ENCODE results near the gene STX18. TPM values are rescaled to one million over a fixed set of nuclear protein-coding genes. Genes with fewer than 3 reads are reported as not detected.

The STX18 gene
- polyA plus RNA-seq, 3 donors: 12.4 to 18.0 (median 14.5) TPM

DNA sequence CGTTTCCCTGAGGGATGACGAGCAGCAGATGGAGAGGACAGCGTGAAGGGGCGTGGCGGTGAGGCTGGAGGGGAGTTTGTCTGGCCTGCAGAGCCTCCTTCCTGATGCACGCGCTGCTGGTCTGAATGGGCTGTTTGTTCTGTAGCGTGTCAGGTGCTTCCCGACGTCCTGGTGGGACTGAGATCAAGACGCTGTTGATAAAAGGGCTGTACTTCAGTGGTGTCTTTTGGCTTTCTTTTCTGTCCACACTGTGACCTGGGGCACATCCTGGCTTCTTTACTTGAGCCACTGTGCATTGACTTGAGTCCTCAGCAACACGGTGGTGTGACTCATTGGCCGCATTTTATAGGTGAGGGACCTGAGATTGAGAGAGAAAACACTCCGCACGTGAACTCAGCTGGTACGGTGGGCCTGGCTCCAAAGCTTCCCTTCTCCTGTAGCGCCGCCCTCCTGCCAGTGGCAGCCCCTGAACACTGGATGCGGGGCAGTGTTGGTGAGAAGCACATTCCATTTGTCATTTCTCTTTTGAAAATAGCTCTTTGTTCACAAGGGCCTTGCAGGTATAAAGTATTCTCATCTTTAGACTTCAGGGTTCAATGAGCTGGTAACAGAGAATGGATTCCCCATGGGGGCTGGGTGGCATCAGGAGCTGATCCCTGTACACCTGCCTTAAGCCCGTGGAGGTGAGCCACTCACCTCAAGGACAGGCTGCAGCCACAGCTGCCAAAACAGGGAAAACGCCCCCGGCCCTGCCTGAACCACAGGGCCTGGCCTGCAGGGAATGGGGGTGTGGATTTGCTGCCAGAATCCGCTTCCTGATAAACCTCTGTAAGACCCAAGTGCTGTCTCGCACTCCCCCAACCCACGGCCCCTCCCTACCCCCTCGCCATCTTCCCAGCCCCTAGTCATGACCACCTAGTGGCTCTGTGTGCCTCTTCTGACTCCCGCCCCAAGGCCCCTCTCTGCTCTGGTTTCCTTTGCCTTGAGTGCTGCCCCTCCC, 125.7 kb downstream of the STX18 start:
- no peak overlapping the region for H3K27ac ChIP-seq (ENCODE audit: low read depth, low read length)
- 90 to 95% (median 91%) methylated on average over 27 of the region's 27 CpGs for WGBS, 3 donors

DNA sequence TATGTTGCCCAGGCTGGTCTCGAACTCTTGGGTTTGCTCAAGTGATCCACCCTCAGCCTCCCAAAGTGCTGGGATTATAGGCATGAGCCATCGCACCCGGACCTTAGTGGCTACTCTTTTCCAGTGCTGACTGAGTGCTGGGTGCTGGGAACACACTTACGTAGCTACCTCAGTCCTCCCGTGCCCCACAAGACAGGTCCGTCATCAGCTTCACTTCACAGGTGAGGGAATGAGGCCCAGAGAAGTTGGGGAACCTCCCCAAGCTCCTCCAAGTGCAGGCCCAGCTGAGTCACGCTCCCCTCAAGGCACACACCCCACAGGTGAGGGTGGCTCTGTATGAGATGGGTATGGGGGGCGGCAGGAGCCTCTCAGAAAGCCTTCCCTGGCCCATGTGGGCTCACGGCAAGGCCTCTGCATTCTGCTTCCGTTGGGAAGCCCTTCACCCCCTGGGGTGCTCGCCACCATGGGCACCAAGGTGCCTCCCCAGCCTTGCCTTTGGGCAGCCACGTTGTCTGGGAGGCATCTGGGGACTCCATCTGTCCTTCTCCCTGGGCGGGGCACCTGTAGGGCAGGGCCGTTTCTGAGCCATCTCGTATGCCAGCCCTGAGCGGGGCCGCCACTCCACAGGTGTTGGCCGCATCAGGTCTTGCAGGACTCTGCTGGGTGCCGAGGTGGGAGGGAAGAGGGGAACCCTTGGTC, 126.6 kb downstream of the STX18 start:
- no peak overlapping the region for H3K27ac ChIP-seq (ENCODE audit: low read depth, low read length)
- WGBS, 3 donors: 94 to 98% (median 96%) methylated on average over 19 of the region's 19 CpGs

DNA sequence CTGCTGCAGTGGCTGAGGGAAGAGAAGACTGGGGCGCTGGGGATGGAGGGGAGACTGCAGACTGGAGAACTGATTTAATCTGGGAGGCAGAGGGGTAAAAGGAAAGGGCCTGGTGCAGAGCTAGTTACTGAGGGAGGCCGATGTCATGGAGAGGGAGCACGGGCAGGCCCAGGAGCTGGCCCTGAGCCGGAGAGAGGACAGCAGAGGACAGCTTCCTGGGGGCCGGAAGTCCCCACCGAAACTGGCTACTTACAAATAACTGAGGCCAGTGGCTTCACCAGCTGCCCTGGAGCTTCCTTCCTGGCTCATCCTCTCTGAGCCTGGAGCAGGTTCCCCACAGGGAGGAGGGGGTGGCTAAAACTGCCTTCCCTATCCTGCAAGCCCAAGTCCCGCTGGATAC, 128.0 kb downstream of the STX18 start:
- WGBS, 3 donors: 76 to 94% (median 86%) methylated on average over 6 to 7 of the region's 7 CpGs
- no peak overlapping the region for H3K27ac ChIP-seq (ENCODE audit: low read depth, low read length)

DNA sequence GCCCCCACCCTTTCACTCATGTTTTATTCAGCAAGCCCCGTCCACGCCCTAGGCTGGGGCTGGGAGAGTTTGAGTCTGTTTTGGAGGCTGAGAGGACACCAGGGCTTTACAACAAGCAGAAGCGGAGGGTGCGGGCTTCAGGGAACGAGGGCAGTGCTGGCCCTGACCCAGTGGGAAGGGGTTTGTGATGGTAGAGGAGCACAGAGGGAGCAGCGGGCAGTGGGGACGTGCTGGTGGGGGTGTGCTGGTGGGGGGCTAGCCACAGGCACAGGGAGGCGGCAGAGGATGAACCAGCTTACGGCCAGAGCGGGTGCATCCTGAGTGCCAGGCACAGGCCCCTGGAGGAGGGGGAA, 128.5 kb downstream of the STX18 start:
- no peak overlapping the region for H3K27ac ChIP-seq (ENCODE audit: low read depth, low read length)
- 79 to 91% (median 83%) methylated on average over 10 of the region's 10 CpGs for WGBS, 3 donors

DNA sequence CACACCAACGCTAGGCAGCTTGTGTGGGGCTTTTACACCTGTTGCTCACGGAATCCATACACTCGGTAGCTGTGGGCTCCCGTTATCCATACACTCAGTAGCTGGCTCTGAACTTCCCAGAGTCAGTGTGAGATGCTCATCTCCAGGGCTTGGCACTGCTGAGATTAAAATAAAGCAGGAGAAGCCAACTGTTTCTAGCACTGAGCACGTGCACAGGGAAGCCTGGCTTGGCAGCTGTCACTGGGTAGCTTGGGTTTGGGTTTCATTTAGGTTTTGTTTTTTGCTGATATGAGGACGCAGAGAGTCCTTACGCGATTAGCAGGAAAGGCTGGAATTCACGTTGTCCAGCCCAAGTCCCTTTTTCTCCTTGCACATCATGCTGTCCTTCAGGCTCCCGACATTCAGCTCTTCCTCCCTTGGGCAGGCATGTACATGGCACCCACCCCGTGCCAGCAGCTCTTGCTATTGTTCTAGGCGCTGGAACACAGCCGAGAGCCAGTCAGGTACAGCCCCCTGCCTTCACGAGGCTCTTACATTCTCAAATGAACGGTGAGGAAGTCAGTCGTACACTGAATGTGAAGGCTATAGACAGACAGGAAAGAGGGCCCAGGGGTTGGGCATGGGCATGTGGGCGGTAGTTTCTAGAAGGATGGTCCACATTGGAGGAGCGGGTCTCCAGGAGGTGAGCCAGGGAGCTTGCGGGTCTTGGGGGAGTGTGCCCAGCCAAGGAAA, 129.0 kb downstream of the STX18 start:
- H3K27ac ChIP-seq (ENCODE audit: low read depth, low read length): no peak overlapping the region
- 72 to 79% (median 78%) methylated on average over 19 of the region's 19 CpGs for WGBS, 3 donors

DNA sequence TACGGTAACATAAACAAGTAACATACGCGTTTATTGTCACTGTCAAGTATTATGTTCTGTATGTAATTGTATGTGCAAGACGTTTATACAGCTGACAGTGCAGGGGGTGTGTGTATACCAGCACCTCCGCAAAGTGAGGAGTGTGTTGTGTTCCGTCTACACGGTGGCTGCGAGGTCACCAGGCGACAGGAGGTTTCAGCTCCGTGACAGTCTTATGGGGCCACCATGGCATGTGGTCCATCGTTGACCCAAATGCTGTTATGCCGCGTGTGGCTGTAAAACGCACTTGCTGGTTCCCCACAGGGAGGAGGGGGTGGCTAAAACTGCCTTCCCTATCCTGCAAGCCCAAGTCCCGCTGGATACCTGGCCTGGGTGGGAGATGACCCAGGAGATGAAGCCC, 129.9 kb downstream of the STX18 start:
- no peak overlapping the region for H3K27ac ChIP-seq (ENCODE audit: low read depth, low read length)
- 85 to 91% (median 89%) methylated on average over 14 to 15 of the region's 15 CpGs for WGBS, 3 donors

DNA sequence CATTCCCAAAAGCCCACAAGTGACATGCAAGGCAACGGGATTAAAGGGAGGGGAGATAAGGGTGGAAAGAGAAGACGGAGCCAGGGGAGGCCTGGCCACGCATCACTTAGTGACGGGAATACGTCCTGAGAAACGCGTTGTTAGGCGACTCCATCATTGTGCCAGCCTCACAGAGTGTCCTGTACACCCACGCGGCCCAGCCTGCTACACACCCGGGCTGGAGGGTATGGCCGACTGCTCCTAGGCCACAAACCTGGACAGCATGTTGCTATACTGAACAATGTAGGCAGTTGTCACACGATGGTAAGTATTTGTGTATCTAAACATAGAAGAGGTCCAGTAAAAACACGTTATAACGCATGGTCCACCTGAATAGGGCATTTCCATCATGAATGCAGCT, 131.6 kb downstream of the STX18 start:
- no peak overlapping the region for H3K27ac ChIP-seq (ENCODE audit: low read depth, low read length)
- 83 to 87% (median 86%) methylated on average over 15 of the region's 15 CpGs for WGBS, 3 donors

DNA sequence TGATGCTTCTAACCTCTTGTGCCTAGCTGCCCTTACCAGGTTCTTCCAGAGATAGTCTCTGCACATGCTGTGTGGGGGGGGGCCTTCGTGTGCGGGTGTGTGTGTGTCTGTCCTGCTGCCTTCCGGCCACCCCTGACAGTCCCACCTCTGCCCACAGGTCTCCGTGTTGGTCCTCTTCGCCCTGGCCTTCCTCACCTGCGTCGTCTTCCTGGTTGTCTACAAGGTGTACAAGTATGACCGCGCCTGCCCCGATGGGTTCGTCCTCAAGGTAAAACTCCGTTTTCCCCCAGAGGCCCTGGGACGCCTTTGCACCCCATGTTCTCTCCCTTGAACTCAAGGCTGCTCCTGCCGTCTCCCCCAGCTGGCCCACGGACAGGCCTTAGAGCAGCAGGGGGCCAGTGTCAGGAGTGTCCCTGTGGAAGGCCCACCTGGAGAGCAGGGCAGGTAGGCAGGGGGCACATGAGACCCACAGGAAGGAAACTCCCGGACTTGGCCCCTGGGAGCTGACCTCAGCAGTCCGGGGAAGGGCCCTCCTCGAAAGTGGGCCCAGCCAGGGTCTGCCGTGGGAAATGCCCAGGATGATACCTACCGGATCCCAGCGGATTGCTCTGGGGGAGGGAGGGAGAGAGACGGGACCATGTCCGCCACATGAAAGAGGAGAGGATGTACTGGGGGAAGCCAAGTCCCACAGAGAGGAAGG, 132.3 kb downstream of the STX18 start:
- WGBS, 3 donors: 82 to 85% (median 84%) methylated on average over 20 to 23 of the region's 23 CpGs
- H3K27ac ChIP-seq (ENCODE audit: low read depth, low read length): no peak overlapping the region

DNA sequence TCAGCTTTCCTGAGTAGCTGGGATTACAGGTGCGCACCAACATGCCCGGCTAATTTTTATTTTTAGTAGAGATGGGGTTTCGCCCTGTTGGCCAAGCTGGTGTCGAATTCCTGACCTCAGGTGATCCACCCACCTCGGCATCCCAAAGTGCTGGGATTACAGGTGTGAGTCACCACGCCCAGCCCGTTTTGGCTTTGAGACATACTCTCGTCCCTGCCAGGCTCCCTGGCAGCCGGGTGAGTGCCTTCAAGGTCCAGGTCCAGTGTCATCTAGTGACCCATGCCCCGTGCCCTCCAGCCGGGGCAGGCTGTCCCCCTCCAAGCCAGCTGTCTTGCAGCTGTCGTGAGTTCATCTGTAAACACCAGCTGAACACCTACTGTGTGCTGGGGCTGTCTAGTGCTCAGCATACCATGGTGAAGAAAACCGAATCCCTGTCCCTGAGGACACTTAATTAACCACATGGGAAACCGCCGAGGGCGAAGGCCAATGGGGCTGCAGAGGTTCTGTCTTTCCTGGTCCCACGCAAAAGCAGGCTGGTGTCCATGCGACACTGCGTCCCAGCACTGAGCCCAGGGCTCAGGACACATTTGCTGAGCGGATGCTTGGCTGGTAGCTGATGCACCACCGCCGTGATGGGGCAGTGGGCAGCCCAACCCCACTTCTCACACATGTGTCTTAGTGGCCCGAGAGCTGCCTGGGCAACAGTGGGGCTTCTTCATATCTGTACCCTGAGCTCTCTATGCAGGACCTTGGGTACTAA, 133.1 kb downstream of the STX18 start:
- no peak overlapping the region for H3K27ac ChIP-seq (ENCODE audit: low read depth, low read length)
- 74 to 77% (median 74%) methylated on average over 23 of the region's 23 CpGs for WGBS, 3 donors

DNA sequence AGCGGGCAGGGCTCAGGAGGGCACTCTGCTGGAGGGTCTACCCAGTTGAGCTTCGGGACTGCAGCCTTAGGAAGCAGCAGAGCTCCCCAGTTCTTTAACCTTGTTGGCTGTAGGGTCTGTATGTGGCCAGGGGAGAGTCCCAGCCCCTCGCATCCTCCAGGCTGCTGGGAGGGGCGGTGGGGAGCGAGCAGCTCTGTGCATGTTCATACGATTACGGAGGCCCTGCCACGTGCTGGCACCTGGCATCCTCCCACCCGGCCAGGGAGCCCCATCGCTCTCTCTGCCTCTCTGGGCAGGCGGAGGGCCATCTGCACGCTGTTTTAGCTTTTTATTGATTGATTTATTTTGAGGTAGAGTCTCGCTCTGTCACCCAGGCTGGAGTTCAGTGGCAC, 133.7 kb downstream of the STX18 start:
- 55 to 72% (median 65%) methylated on average over 13 of the region's 13 CpGs for WGBS, 3 donors
- no peak overlapping the region for H3K27ac ChIP-seq (ENCODE audit: low read depth, low read length)

DNA sequence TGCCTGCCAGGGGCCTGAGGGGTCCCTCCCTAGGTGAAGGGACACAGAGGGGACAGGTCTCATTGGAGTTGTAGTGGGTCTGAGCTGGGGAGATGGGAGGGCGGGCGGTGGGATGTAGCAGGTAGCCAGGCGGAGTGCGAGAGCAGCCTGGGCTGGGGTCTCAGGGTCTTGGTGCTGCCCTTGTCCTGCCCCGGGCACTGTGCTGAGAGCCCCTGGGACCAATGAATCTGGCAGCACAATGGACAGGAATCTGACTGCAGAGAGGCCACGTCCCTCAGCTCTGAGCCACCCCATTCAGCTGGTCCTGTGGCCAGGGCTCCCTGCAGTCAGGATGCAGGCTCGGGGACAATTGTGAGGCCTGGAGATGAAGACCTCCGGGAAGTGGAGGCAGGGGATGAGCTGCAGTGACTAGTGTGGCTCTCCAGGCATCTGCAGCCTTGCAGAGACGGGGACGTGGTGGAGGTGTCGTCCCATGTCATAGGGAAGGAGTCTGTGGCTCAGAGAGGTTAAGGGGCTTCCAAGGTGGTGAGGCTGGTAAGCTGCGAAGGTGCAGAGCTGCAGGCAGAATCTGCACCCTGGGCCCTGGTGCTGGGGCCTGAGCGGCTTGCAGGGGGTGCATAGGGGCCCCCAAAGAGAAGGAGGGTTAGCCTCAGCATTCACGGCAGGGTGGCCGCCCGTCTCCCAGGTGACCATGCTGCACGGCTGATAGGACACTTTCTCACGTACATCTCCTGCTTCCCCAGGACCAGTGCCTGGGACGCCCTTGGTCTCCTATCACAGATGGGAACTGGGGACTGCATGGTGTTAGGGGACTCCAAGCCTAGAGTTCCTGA, 134.3 kb downstream of the STX18 start:
- H3K27ac ChIP-seq (ENCODE audit: low read depth, low read length): no peak overlapping the region
- WGBS, 3 donors: 73 to 79% (median 75%) methylated on average over 18 to 19 of the region's 19 CpGs

DNA sequence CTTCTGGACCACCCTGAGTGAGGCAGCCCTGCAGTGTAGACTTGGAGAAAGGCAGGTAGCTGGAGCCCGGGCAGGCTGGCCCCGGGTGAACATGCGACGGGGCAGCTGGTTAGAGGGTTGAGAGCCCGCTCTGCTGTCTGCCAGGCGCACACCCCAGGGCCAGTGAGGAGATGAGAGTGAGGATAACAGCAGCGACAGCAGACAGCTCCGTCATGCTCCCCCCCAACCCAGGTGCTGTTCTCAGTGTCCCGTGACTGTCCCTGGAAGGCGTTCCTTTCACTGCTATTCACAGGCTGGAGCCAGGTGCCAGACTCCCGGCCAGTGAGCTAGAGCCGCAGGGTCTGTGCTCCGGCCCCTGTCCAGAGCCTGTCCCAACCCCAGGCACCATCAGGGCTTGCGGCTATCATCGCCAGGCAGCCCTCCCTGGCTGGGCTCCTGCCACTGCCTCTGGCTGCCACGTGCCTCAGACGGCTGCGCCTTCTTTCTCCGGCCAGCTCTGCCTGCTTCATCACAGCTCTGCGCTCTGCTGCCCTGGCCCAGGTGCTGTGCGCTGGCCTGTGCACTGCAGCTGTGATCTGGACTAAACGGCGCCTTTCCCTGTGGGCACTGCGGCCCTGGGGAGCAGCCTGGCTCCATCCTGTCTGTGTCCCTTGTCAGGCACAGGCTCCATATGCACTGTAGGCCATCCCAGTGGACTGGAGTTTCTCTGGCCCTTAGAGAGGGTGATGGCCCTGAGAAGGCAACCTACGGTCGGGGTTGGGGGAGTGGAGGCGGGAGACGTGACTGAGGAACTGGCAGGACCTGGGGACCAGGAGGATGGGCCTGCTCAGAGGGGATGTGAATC, 135.2 kb downstream of the STX18 start:
- WGBS, 3 donors: 65 to 81% (median 77%) methylated on average over 28 of the region's 28 CpGs
- H3K27ac ChIP-seq (ENCODE audit: low read depth, low read length): no peak overlapping the region

DNA sequence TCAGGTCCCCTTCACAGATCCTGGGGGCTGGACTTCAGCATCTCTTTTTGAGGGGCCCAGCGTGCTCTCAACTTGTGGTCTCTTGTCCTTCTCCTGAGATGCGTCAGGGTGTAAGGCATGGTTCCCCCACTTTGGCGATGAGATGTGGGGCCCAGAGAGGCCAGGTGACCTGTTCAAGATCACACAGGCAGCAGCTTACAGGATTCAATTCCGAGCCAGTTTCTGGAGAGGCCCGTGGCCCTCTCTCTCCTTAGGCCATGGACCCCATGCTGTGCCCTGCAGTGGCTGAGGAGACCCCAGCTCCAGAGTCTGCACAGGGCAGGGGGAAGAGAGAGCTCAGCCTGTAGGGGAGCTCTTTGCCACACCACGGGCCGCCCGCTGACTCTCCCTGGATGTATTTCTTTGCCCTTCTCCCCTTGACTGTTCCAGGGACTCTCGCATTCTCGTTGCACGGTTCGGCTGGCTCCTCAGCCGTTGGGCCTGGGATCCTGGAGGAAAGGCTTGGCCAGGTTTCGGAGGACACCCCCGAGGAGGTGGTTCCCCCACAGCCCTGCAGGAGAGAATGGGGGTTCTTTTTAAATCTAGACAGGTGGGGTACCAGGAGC, 136.4 kb downstream of the STX18 start:
- no peak overlapping the region for H3K27ac ChIP-seq (ENCODE audit: low read depth, low read length)
- 75 to 88% (median 88%) methylated on average over 14 to 15 of the region's 15 CpGs for WGBS, 3 donors

DNA sequence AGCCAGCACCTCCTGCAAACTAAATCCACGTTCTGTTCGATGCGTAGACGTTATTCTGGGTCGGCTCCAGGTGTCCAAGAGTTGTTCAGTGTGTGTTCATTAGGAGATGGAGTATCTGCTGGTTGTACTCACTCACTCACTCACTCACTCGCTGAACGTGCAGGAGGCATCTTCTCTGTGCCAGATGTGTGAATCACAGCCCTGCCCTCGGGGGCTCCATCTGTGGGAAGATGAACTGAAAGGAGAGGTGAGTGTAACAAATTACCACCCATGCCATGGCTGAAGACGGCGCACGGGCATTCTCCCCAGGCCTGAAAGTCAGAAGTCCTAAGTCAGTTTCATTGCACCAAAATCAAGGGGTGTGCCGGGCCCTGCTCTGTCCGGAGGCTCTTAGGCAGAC, 138.9 kb downstream of the STX18 start:
- WGBS, 3 donors: 65 to 71% (median 68%) methylated on average over 13 of the region's 13 CpGs
- no peak overlapping the region for H3K27ac ChIP-seq (ENCODE audit: low read depth, low read length)

DNA sequence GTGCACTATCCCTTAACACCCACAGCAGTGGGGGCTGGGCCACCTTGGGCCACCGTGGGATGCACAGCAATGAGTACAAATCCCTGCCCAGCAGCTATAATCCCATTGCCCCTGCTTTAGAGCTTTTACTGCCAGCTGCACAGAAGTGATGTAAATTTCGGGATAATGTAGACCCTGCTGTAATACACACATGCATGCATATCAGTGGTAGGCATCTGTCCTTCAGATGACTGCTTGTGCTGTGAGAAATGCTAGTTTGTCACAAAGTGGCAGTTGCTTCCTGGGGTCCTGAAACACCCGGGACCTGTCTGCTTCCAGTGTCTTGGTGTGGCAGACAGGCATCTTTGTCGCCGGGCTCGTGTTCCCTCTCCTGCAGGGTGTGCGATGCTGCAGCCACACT, 140.8 kb downstream of the STX18 start:
- no peak overlapping the region for H3K27ac ChIP-seq (ENCODE audit: low read depth, low read length)
- WGBS, 3 donors: 68 to 74% (median 71%) methylated on average over 7 of the region's 7 CpGs

DNA sequence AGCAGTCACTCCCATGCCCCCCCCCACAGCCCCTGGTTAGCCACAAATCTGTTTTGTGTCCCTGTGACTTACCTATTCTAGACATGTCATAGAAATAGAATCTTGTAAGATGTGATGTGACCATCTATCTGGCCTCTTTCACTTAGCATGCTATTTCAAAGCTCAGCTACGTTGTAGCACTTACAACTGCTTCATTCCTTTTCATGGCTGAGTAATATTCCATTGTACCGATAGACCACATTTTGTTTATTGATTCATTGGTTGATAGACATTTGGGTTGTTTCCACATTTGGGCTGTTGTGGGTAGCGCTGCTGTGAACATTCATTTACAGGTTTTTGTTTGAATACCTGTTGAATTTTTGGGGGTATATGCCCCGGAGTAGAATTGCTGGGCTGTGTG, 143.4 kb downstream of the STX18 start:
- 70 to 83% (median 77%) methylated on average over 4 of the region's 4 CpGs for WGBS, 3 donors

More for the DNA sequence above, 143.4 kb downstream of the STX18 start:
- no peak overlapping the region for H3K27ac ChIP-seq (ENCODE audit: low read depth, low read length)

Data from adipose tissue (tissue), 3 donors.